LNCAP (cell line): Measurements from ENCODE around the gene CCL19.

ENCODE experiments used
- CTCF ChIP-seq: fragments of 450-650 bp; IDR thresholded peaks from 2 replicates; pipeline ENCODE4 v1.5.1; 2017; ENCODE audit warnings: mild to moderate bottlenecking

Gene CCL19

GRCh38 chr9:34689116-34689470 is 2.0 kb downstream of the CCL19 start:
- no peak for TF ChIP-seq CTCF

GRCh38 chr9:34688329-34689115 is 2.6 kb downstream of the CCL19 start:
- TF ChIP-seq CTCF: no peak

GRCh38 chr9:34687276-34688030 is 3.6 kb downstream of the CCL19 start:
- no peak for TF ChIP-seq CTCF

GRCh38 chr9:34686732-34687131 is 4.3 kb downstream of the CCL19 start:
- no peak for TF ChIP-seq CTCF

GRCh38 chr9:34686231-34686630 is 4.8 kb downstream of the CCL19 start:
- no peak for TF ChIP-seq CTCF

GRCh38 chr9:34685591-34685990 is 5.5 kb downstream of the CCL19 start:
- TF ChIP-seq CTCF: no peak

- no peak for TF ChIP-seq CTCF
These were observed 6.3 kb downstream of the CCL19 start for GRCh38 chr9:34684816-34685215.
